HepG2 (cell line): ENCODE data around the gene PTPRD. TPM values are rescaled to one million over a fixed set of nuclear protein-coding genes. Genes with fewer than 3 reads are reported as not detected.

Source experiments
- ATAC-seq: fragments of 200-7000 bp; cut with Tn5 transposase; 3 replicates; pipeline ENCODE4 v1.9.1; 2020; ENCODE audit warnings: mild to moderate bottlenecking, moderate library complexity
- BruUV-seq: library from RNA; stranded (reverse); fragments of 400-500 nt; replicated peaks from 2 replicates; lab custom pipeline; 2021; lab: Mats Ljungman, UMichigan
- CTCF ChIA-PET: fragments of 300-600 bp; formaldehyde crosslinking; extraction: SDS; loops from one replicate; lab custom pipeline; 2021; ENCODE audit warnings: low total read pairs, inconsistent platforms, low intra/inter-chr PET ratio; lab: Yijun Ruan, JAX
- POLR2A ChIA-PET: fragments of 350-600 bp; sonication (Branson Sonifier 250); formaldehyde crosslinking; loops from one replicate; lab custom pipeline; 2020; ENCODE audit warnings: antibody characterized with exemption, inconsistent platforms; lab: Yijun Ruan, JAX
- DNase-seq: peaks from one replicate; pipeline ENCODE4 v3.0.0-alpha.2; 2015; ENCODE audit warnings: low spot score
- FAIRE-seq: peaks from 3 replicates; lab custom pipeline; 2011; peaks lifted over from hg19 to GRCh38; lab: Jason Lieb, UNC
- H2AFZ ChIP-seq: one replicate; pipeline ENCODE4 v1.6.1; 2011; ENCODE audit warnings: low read length, inconsistent platforms
- H3K27ac ChIP-seq: fragments of 300-600 bp; 3 replicates; pipeline ENCODE4 v1.8.0; 2011; ENCODE audit warnings: mixed run types, mild to moderate bottlenecking, mixed read lengths, low read length, inconsistent platforms; ENCODE audit not compliant: insufficient read depth; ENCODE audit errors: extremely low read length
- H3K27me3 ChIP-seq, 2 experiments: fragments of 200-600 bp in 1 of 2; 2 replicates in 1 of 2; 3 replicates in 1 of 2; pipeline versions ENCODE4 v1.6.0 to v1.8.0; 2011; ENCODE audit warnings: low read length in 2 of 2, mild to moderate bottlenecking in 2 of 2, moderate library complexity in 2 of 2, inconsistent platforms in 1 of 2; ENCODE audit not compliant: insufficient read depth in 2 of 2, control insufficient read depth in 1 of 2
- H3K36me3 ChIP-seq, 2 experiments: fragments of 200-600 bp in 1 of 2; replicated peaks in 1 of 2; 2 replicates in 1 of 2; 3 replicates in 1 of 2; pipeline versions ENCODE4 v1.5.1 to v1.8.0; 2011; ENCODE audit warnings: low read length in 2 of 2, inconsistent platforms in 1 of 2; ENCODE audit not compliant: insufficient read depth in 2 of 2, control insufficient read depth in 1 of 2
- H3K4me1 ChIP-seq: 2 replicates; pipeline ENCODE4 v1.5.1; 2012; ENCODE audit warnings: low read length, inconsistent platforms; ENCODE audit not compliant: insufficient read depth
- H3K4me2 ChIP-seq: 2 replicates; pipeline ENCODE4 v1.6.0; 2011; ENCODE audit warnings: low read depth, low read length, inconsistent platforms
- H3K4me3 ChIP-seq, 3 experiments: fragments of 200-600 bp in 1 of 3; sonication (generic), shearing (Covaris generic) in 1 of 3; replicated peaks in 1 of 3; 2 replicates each; pipeline ENCODE4 v1.5.1; 2011 to 2016; ENCODE audit warnings: low read length in 3 of 3, inconsistent platforms in 2 of 3, low read depth in 2 of 3, mild to moderate bottlenecking in 2 of 3, control low read depth in 1 of 3, mixed read lengths in 1 of 3; ENCODE audit not compliant: insufficient read depth in 1 of 3
- H3K79me2 ChIP-seq: one replicate; pipeline ENCODE4 v1.6.1; 2011; ENCODE audit warnings: low read length, inconsistent platforms; ENCODE audit not compliant: insufficient read depth
- H3K9ac ChIP-seq: 2 replicates; pipeline ENCODE4 v1.6.0; 2011; ENCODE audit warnings: mild to moderate bottlenecking, low read depth, low read length, inconsistent platforms; ENCODE audit not compliant: insufficient read depth
- H3K9me3 ChIP-seq: 2 replicates; pipeline ENCODE4 v1.5.1; 2012; ENCODE audit warnings: mild to moderate bottlenecking, low read length
- H4K20me1 ChIP-seq: 2 replicates; pipeline ENCODE4 v1.6.0; 2011; ENCODE audit warnings: inconsistent platforms, mild to moderate bottlenecking, low read length, moderate library complexity; ENCODE audit not compliant: insufficient read depth
- FOXA1 ChIP-seq, 2 experiments: fragments of 450-650 bp in 1 of 2; sonication (generic) in 1 of 2; formaldehyde crosslinking in 1 of 2; IDR thresholded peaks; 2 replicates each; pipeline versions ENCODE4 v1.4.0 to v1.6.1; 2016 to 2020; ENCODE audit warnings: missing genetic modification reagents in 1 of 2
- HDAC1 ChIP-seq: sonication (generic); formaldehyde crosslinking; IDR thresholded peaks from 2 replicates; pipeline ENCODE4 v1.5.1; 2020; ENCODE audit warnings: mild to moderate bottlenecking, missing genetic modification reagents
- HNRNPL ChIP-seq: fragments of 200-400 bp; formaldehyde crosslinking; IDR thresholded peaks from 2 replicates; pipeline ENCODE4 v1.6.1; 2017; ENCODE audit warnings: mild to moderate bottlenecking, low read depth, low read length
- IKZF4 ChIP-seq: sonication (generic); formaldehyde crosslinking; IDR thresholded peaks from 2 replicates; pipeline ENCODE4 v1.5.1; 2020; ENCODE audit warnings: borderline replicate concordance, mild to moderate bottlenecking, low read depth, missing genetic modification reagents; ENCODE audit errors: not compliant biosample characterization
- KDM5A ChIP-seq: fragments of 200-600 bp; sonication (generic); IDR thresholded peaks from 2 replicates; pipeline ENCODE4 v1.7.0; 2018; ENCODE audit warnings: antibody characterized with exemption, mild to moderate bottlenecking, low read length, borderline replicate concordance
- KLF12 ChIP-seq: sonication (generic); formaldehyde crosslinking; IDR thresholded peaks from 2 replicates; pipeline ENCODE4 v1.4.0; 2020; ENCODE audit warnings: missing genetic modification reagents, borderline replicate concordance
- NKX3-1 ChIP-seq: sonication (generic); formaldehyde crosslinking; IDR thresholded peaks from 2 replicates; pipeline ENCODE4 v1.5.0; 2020; ENCODE audit warnings: missing genetic modification reagents
- SP140L ChIP-seq: sonication (generic); formaldehyde crosslinking; IDR thresholded peaks from 2 replicates; pipeline ENCODE4 v1.4.0; 2020; ENCODE audit warnings: missing genetic modification reagents, borderline replicate concordance
- SRSF9 ChIP-seq: fragments of 200-400 bp; formaldehyde crosslinking; IDR thresholded peaks from 2 replicates; pipeline ENCODE4 v1.6.1; 2018; ENCODE audit warnings: borderline replicate concordance, mild to moderate bottlenecking, low read depth, low read length; ENCODE audit not compliant: insufficient read depth, poor library complexity, severe bottlenecking
- ZNF142 ChIP-seq: sonication (generic); formaldehyde crosslinking; IDR thresholded peaks from 2 replicates; pipeline ENCODE4 v1.4.0; 2020; ENCODE audit warnings: missing genetic modification reagents
- ZNF546 ChIP-seq: sonication (generic); formaldehyde crosslinking; conservative IDR thresholded peaks from 2 replicates; pipeline ENCODE4 v1.8.1; 2023; ENCODE audit warnings: mild to moderate bottlenecking, missing genetic modification reagents
- ZNF563 ChIP-seq: sonication (generic); formaldehyde crosslinking; IDR thresholded peaks from 2 replicates; pipeline ENCODE4 v1.8.0; 2022; ENCODE audit warnings: mild to moderate bottlenecking, moderate library complexity, missing genetic modification reagents
- ZNF7 ChIP-seq: IDR thresholded peaks from 2 replicates; pipeline ENCODE4 v1.6.1; 2016; ENCODE audit warnings: missing biosample characterization, missing genetic modification reagents
- WGBS: methylation state at CpG from one replicate; pipeline ENCODE4 v1.1.6; 2017; ENCODE audit warnings: low lambda C conversion rate; 5-methylcytosine and 5-hydroxymethylcytosine counted together
- in situ Hi-C: cut with HindIII; loops from 2 replicates; pipeline ENCODE4 v1.10.0; 2017; ENCODE audit warnings: low pct_unique_long_range_greater_than_20kb; ENCODE audit not compliant: extremely low pct_ligation_motif_present
- intact Hi-C: fragments of 100-400 bp; cut with micrococcal nuclease; formaldehyde crosslinking; loops from one replicate; pipeline ENCODE4 v1.10.0; 2022; ENCODE audit not compliant: unreplicated experiment
- polyA plus RNA-seq, 8 experiments: library from polyadenylated mRNA; depleted of rRNA in 3 of 8; stranded (reverse) in 7 of 8; unstranded in 1 of 8; fragments of >200 nt; fragmentation: Illumina TruSeq in 4 of 8; extraction: Trizol in 4 of 8; gene quantifications; 2 replicates each; pipeline versions ENCODE4 v1.2.1 to v1.2.3, GENCODE V29; 2011 to 2016; ENCODE audit warnings: low read depth in 4 of 8, missing spikeins in 1 of 8, mixed read lengths in 1 of 8; ENCODE audit not compliant: insufficient read depth in 1 of 8
- total RNA-seq, 5 experiments: library from RNA; depleted of rRNA; stranded (reverse); fragments of >200 nt; fragmentation: Illumina TruSeq; extraction: Trizol; gene quantifications; 2 replicates each; pipeline ENCODE4 v1.2.3, GENCODE V29; 2016; ENCODE audit warnings: low read depth in 1 of 5

PTPRD gene
- total and polyA plus RNA-seq, 2 of the 13 experiments (the other 11 are each of a cell fraction or from before 2014, with no cell fraction given) = 0.05 TPM; not detected in 1

GRCh38 chr9:10014889-10015288 lies 597.9 kb downstream of the PTPRD start:
- TF ChIP-seq HNRNPL = no peak
- no peak for TF ChIP-seq HDAC1 (CRISPR knock-in tag)
- TF ChIP-seq KDM5A = no peak
- TF ChIP-seq ZNF7 (CRISPR knock-in tag) = no peak
- no peak for TF ChIP-seq SP140L (CRISPR knock-in tag)
- no peak for TF ChIP-seq NKX3-1
- TF ChIP-seq SRSF9 = no peak
- H3K9ac ChIP-seq = no peak overlapping the region
- H3K27me3 ChIP-seq = no peaks in the 10 kb centered on the region
- no peak overlapping the region for H3K27ac ChIP-seq
- intact Hi-C loops (no loop called here), in situ Hi-C loops (no loop called here)
- ATAC-seq (no peak), DNase-seq (no peak), FAIRE-seq (no peak)
- no TSS peak for BruUV-seq
- H3K4me1 ChIP-seq = no peaks in the 10 kb centered on the region
- H2AFZ ChIP-seq = no peak overlapping the region
- 5% methylated on average over 2 of the region's 2 CpGs for WGBS
- H3K36me3 ChIP-seq = no peaks in the 10 kb centered on the region
- H3K9me3 ChIP-seq = no peaks in the 10 kb centered on the region
- POLR2A ChIA-PET = no interaction called here
- no peak overlapping the region for H3K4me3 ChIP-seq
- no peaks in the 10 kb centered on the region for H3K79me2 ChIP-seq
- CTCF ChIA-PET = no interaction called here
- no peaks in the 10 kb centered on the region for H4K20me1 ChIP-seq
- no peak overlapping the region for H3K4me2 ChIP-seq

- Histone ChIP-seq H3K4me3 (no peak overlapping the region), H4K20me1 (no peaks in the 10 kb centered on the region), H3K9me3 (no peaks in the 10 kb centered on the region), H3K4me1 (no peaks in the 10 kb centered on the region), H3K79me2 (no peaks in the 10 kb centered on the region), H3K36me3 (no peaks in the 10 kb centered on the region), H2AFZ (no peak overlapping the region), H3K27me3 (no peaks in the 10 kb centered on the region), H3K27ac (no peak overlapping the region), H3K9ac (no peak overlapping the region), H3K4me2 (no peak overlapping the region)
- in situ Hi-C loops = no loop called here
- no TSS peak for BruUV-seq
- intact Hi-C loops = no loop called here
- no peak for DNase-seq
- WGBS = 0% methylated on average over 3 of the region's 3 CpGs
- FAIRE-seq = no peak
- ChIA-PET POLR2A (no interaction called here), CTCF (no interaction called here)
- no peak for ATAC-seq
- TF ChIP-seq ZNF546 (CRISPR knock-in tag) (no peak), ZNF563 (CRISPR knock-in tag) (no peak), IKZF4 (CRISPR knock-in tag) (no peak), KLF12 (CRISPR knock-in tag) (no peak), FOXA1 (IDR thresholded peaks at IDR 0.05) (no peak), FOXA1 (CRISPR knock-in tag; IDR thresholded peaks at IDR 0.05) (no peak), ZNF142 (CRISPR knock-in tag) (no peak)
Measured at GRCh38 chr9:10009401-10009800, 603.4 kb downstream of the PTPRD start.
